Measurements from ENCODE around the gene APOC4.
A peak's percentile ranks its signal among the peaks of the same experiment; 100 is the strongest.

GRCh38 chr19:44904426-44904994 lies 37.5 kb upstream of the APOC4 start:
- peak in 5 of 6 experiments; percentile 27 to 52 (median 38) for TF ChIP-seq CTCF (IDR thresholded peaks at IDR 0.05)
- TF ChIP-seq POLR2A (IDR thresholded peaks at IDR 0.05) = peak in 1 of 2 donors; percentile 58
